Measurements from ENCODE around the gene C22orf42.

- TF ChIP-seq CTCF (IDR thresholded peaks at IDR 0.05; ENCODE audit: low read depth, low read length) (no peak), EZH2phosphoT487 (IDR thresholded peaks at IDR 0.05; ENCODE audit: low read depth) (no peak)
These were observed 14.4 kb downstream of the C22orf42 start for GRCh38 chr22:32144496-32145274.

All from OCI-LY3 (cell line).